ENCODE results near the gene MC5R.
"Not testable (repeated sequence)": the region's sequence is repeated elsewhere in the genome, so short reads cannot be mapped to it uniquely, and the experiment has no call there.

MC5R gene

DNA sequence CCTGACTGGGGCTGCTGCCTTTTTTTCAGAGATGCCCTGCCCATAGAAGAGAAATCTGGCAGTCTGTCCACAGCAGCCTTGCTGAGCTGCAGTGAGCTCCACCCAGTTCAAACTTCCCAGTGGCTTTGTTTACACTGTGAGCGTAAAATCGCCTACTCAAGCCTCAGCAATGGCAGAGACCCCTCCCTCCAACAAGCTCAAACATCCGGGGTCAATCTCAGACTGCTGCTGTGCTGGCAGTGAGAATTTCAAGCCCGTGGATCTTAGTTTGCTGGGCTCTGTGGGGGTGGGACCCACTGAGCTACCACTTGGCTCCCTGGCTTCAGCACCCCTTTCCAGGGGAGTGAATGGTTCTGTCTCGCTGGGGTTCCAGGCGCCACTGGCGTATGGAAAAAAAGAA is 38.9 kb downstream of the MC5R start:
- not testable (repeated sequence) for DNase-seq

GRCh38 chr18:13868501-13869271 is 44.7 kb downstream of the MC5R start:
- no peak for DNase-seq

- DNase-seq: no peak
These were observed 47.8 kb downstream of the MC5R start for GRCh38 chr18:13871701-13872100.

DNA sequence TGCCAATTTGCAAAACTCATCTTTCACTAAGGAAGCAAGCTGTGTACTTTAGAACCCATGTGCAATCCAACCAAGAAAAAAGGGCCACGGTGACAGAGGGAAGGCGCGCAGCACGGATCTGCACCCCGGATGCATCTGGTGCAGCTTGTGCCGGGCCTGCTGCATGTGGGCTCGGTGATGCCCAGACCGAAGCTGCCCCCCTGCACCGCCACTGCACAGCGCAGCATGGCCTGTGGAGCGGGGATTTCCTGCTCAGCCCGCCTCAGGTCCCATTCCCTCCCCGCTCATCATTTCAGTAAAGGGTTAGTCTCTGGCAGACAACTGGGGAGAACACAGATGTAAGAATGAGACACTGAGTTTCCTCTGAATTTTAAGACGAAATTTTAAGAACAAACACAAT is 48.4 kb downstream of the MC5R start:
- no peak for DNase-seq

GRCh38 chr18:13872932-13873331 is 49.0 kb downstream of the MC5R start:
- DNase-seq: no peak

DNA sequence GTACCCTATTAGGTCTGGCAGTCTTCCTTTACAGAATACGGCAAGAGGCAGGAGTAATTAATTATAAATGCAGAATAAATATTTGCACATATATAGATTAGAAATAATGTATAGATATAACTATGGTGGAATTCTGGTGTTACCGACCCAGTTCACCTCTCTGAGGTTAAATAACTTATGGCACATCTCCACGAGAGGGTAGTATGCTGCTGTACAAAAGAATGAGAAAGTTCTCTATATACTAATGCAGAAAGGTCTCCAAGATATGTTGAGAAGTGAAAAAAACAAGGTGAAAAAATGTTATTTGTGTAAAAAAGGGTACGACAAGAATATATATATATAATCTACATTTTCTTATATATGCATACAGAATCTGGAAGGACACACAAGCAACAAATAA is 50.6 kb downstream of the MC5R start:
- no peak for DNase-seq
